EL (cell line): ENCODE results near the gene TRIM67.

Source experiments
- DNase-seq: peaks from one replicate; pipeline ENCODE4 v3.0.0-alpha.2; 2016

Gene TRIM67

GRCh38 chr1:231159202-231159962, 2.5 kb upstream of the TRIM67 start:
- no peak for DNase-seq

DNA sequence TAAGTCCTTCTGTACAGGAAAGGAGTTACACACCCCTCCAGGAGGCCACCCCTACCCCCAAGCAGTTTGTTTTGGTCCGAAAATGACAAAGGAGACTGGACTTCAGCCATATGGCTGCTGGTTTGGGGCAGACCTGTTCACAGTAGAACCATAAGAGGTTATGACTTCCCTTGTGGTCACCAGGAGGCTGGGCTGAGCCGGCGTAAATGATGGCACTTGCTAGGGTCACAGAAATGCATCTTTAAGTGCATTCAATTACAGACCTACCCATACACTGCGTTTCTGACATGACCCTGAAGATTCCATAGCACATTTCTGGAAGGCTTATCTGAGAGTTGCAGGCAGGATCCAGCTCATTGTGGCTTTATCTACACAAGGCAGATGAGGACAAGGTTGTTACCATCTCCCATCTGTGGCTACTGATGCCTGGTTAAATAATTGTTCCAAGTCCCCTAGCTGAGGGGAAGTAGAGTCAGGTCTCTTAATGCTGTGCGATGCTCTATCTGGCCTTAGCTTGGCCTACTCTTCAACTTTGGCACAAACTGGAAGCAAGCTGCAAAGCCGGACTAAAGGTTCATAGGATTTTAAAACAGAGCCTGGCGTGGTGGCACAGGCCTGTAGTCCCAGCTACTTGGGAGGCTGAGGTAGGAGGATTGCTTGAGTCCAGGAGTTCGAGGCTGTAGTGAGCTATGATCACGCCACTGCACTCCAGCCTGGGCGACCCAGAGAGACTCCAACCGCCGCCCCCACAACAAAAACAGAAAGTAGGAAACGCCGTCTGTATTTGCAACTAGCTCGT, 1.7 kb upstream of the TRIM67 start:
- no peak for DNase-seq

DNA sequence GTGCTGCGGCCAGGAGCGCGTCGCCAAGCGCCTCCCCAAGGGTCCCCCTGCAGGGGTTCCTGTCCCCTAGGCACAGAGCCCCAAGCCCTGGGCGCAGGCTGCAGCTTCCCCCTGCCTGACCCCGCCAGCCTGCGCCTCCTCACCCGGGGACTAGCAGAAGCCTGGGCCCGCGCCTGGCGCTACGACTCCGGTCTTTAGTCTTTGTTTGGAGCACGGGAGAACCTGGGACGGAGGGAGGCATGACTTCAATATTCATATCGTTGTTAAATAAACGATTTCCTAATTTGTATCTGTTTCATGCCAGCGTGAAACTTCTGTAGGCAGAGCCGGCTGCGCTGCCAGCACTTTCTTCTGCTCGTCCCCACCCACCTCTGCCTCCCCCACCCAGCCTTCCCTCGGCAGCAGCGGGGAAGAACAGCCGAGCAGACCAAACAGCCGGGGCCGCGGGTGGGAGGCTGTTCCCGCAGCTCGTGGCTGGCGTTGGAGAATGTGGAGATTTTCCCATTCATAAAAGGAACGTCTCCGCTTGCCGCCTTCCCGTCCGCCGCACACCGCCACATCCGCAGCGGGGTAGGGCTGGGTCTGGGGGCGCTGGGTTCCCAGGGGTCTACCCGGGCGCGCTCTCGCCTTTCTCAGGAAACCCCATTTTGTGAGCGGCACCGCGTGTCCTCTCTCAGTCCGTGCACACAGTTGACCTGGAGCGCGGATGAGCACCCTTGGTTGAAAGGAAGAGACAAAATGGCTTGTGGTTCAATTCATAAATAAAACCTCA, 777 bp upstream of the TRIM67 start:
- DNase-seq: no peak

DNA sequence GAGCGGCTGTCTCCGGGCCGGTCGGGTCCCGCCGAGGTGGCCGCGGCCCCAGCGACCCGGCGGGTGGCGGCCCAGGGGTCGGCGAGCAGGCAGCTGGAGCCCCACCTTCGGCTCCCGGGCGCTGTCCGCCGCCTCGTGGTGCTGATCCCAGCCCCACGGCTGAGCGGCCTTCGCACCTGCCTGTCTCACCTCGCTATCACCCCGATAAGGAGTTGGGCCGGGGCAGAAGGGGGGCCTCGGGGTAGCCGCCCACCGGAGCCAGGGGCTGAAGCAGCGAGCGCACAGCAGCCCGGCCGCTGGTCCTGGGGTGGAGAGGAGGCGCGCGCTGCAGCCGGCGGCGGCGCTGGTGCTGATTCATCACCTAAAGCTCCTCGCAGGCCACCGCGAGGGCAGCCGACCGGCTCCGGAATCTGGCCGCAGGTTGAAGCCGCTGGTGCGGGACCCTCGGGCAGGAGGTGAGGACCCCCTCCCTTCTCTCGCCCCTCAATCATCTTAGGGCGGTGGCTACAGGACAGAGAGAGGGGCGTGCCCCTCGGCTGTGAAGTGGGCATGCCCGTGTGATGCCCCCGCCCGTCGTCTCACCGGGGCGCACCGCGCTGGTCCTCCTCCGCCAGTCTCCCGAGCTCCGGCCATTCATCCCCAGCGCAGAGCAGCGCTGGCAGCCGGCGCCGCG, 575 bp downstream of the TRIM67 start:
- peak; percentile 61 for DNase-seq

GRCh38 chr1:231162970-231163829, 1.3 kb downstream of the TRIM67 start:
- no peak for DNase-seq

GRCh38 chr1:231163830-231164427, 2.1 kb downstream of the TRIM67 start:
- no peak for DNase-seq

DNA sequence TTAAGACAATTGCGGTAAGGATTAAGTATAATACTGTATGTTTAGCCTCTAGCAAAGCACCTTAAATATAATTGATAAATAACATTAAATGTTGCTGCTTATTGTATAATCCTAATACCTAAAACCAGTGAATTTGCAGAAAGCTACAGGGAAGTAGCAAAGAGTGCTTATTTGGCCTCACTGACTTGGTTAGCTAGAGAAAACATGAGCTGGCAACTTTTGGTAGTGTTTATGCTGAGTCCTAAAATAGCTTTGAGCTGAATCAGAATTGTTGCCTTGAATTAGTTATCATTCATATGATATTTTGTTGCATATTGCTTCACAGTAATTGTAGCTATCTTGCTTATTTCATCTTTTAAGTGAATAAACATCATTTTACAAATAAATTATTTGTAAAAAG, 3.5 kb downstream of the TRIM67 start:
- DNase-seq: peak; percentile 54

- no peak for DNase-seq
Observed at GRCh38 chr1:231166398-231166797, 4.5 kb downstream of the TRIM67 start.

GRCh38 chr1:231170875-231171274, 9.0 kb downstream of the TRIM67 start:
- no peak for DNase-seq

DNA sequence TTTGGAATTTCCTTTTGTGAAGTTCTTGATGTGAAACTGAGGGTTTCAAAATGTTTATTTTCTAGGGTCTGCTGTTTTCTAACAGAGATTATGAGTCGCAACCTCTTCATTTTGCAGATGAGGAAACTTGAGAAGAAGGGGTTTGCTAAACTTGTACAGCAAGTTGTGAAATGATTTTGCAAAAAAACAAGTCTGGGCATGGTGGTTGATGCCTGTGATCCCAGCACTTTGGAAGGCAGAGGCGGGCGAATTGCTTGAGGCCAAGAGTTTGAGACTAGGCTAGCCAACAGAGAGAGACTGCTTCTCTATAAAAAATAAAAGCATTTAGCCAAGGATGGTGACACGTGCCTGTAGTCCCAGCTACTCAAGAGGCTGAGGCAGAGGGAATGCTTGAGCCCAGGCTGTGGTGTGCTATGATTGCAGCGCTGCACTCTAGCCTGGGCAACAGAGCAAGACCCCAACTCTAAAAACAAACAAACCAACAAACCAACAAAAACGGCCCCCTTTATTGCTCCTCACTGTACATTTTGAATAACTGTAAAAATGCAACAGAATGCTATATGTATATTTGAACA, 9.9 kb downstream of the TRIM67 start:
- peak; percentile 40 for DNase-seq

- no peak for DNase-seq
Observed at GRCh38 chr1:231172411-231172810, 10.6 kb downstream of the TRIM67 start.

- DNase-seq: no peak
Observed at GRCh38 chr1:231176421-231176820, 14.6 kb downstream of the TRIM67 start.

GRCh38 chr1:231177226-231177625, 15.4 kb downstream of the TRIM67 start:
- DNase-seq: no peak

DNA sequence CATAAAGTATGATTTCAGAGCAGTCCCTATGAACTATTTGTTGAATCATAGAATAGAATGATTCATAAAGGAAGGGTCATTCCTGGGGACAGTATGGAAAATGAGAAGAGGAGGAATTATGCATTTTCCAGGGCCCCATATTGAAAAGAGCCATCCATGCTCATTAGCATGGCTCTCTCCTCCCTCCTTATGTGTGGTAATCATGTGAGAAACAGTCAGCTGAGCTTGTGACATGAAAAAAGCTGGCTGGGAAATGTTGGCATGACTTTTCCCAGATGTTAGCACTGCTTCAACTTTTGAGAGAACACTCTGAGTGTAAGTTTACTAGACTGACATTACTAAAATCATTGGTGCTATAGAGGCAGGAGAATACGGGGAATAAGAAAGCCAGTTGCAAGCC, 16.1 kb downstream of the TRIM67 start:
- DNase-seq: no peak

DNA sequence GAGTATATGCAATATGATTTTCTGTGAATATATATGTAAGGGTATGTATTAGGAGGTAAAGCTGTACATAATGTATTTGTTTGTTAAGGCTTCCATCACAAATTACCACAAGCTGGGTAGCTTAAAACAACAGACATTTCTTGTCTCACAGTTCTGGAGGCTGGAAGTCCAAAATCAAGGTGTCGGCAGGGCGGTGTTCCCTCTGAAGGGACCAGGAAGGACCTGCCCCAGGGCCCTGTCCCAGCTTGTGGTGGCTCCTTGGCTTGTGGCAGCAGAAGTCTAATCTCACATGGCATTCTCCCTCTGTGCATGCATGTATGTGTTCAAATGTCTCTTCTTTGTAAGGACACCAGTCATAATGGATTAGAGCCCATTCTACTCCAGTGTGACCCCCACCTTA, 17.1 kb downstream of the TRIM67 start:
- no peak for DNase-seq

GRCh38 chr1:231180034-231180433, 18.2 kb downstream of the TRIM67 start:
- no peak for DNase-seq

DNA sequence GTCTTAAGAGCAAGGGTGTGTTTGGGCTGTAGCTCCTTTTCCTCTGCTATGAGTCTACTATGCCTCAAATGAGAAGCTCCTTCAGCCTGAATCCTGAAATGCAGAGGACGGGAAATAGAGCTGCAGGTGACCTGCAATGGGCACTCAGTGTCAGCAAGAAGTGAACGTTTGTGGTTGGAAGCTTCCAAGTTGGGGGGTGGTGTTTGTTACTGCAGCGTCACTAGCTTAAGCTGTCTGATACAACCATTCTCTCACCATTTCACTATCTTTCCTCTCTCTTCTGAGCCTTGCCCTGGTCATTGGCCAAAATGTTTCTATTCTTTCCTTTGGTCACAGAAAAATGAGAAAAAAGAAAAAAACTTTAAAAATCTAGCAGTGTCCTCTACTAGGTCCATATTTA, 19.4 kb downstream of the TRIM67 start:
- DNase-seq: no peak

DNA sequence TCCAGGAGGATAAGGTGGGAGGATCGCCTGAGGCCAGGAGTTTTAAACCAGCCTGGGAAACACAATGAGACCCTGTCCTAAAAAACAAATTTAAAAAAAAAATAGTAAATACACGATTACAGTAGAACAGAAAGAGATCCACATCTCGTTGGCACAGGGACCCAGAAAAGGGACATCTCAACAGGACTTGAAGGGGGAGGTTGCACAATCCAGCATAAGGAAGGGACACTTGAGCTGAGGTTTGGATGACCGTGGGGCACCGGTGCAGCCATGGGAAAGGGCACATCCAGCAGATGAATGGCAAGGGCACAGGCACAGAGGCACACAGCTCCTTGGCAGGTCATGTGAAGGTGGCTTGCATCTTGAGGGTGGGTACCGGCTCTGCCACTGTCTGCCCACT, 20.5 kb downstream of the TRIM67 start:
- DNase-seq: no peak

GRCh38 chr1:231183639-231184590, 22.1 kb downstream of the TRIM67 start:
- no peak for DNase-seq

DNA sequence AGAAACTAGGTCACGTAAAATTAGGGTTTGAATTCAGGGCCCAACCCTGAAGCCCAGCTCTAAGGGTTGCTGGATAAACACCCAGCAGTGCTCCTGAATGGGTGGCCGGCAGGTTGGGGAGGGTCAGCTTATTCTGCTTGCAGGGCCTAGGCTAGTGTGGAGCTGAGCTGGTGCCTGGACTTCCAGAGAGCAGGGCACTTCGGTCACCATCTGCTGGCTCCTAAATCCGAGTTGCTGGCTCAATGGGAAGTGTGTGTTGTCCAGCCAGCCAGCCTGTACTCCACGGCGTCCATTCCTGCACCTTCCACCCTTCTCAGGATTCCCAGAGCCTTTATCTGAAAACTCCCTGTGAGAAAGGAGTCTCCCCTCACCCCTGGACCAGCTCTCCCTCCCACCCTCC, 23.0 kb downstream of the TRIM67 start:
- DNase-seq: no peak
